Testis (tissue), 3 donors: ENCODE results near the gene ARID1A. TPM values are rescaled to one million over a fixed set of nuclear protein-coding genes. Genes with fewer than 3 reads are reported as not detected.
A peak's percentile ranks its signal among the peaks of the same experiment; 100 is the strongest.

ENCODE experiments used
- DNase-seq: peaks from one replicate; pipeline ENCODE4 v3.0.0-alpha.2; 2019
- H3K27ac ChIP-seq, 2 donors: fragments of 200-600 bp; sonication (generic); one replicate each; pipeline ENCODE4 v1.5.1; 2019
- H3K27me3 ChIP-seq: fragments of 200-600 bp; sonication (generic); one replicate; pipeline ENCODE4 v1.5.1; 2019
- H3K36me3 ChIP-seq: fragments of 200-600 bp; sonication (generic); one replicate; pipeline ENCODE4 v1.5.1; 2017; ENCODE audit warnings: low read depth; ENCODE audit errors: missing control alignments
- H3K4me1 ChIP-seq: fragments of 200-600 bp; sonication (generic); one replicate; pipeline ENCODE4 v1.5.1; 2019
- H3K4me3 ChIP-seq, 2 donors: fragments of 200-600 bp; sonication (generic); one replicate each; pipeline ENCODE4 v1.5.1; 2017 to 2019
- H3K9me3 ChIP-seq: fragments of 200-600 bp; sonication (generic); one replicate; pipeline ENCODE4 v1.5.1; 2017
- POLR2A ChIP-seq: fragments of 450-650 bp; IDR thresholded peaks from one replicate; pipeline ENCODE4 v1.6.1; 2017; ENCODE audit warnings: antibody characterized with exemption, mild to moderate bottlenecking, moderate library complexity
- WGBS, 2 donors: methylation state at CpG; one replicate each; pipeline ENCODE4 v1.1.5; 2018; 5-methylcytosine and 5-hydroxymethylcytosine counted together
- intact Hi-C: fragments of 100-400 bp; cut with DNase I; formaldehyde crosslinking; loops from one replicate; pipeline ENCODE4 v1.15.1; 2023; ENCODE audit warnings: low total_unique reads
- polyA plus RNA-seq: library from polyadenylated mRNA; stranded (reverse); fragments of 350-450 nt; fragmentation: Illumina TruSeq; extraction: RNeasy Lipid Tissue Mini Kit (QIAGEN cat#74804); gene quantifications from one replicate; pipeline ENCODE4 v1.2.3, GENCODE V29; 2014; ENCODE audit warnings: low read depth, low replicate concordance; ENCODE audit not compliant: insufficient read depth
- total RNA-seq, 2 donors: library from RNA; depleted of rRNA; stranded (reverse); fragments of >200 nt; gene quantifications; one replicate each; pipeline ENCODE4 v1.2.3, GENCODE V29; 2016
- TF ChIP-seq, protein P1 (sequence below), 3 experiments: fragments of 450-650 bp in 2 of 3; fragments of 200-600 bp in 1 of 3; sonication (generic) in 1 of 3; IDR thresholded peaks; one replicate each; pipeline ENCODE4 v1.5.1; 2016 to 2019; ENCODE audit warnings: antibody characterized with exemption in 3 of 3, mild to moderate bottlenecking in 2 of 3, moderate library complexity in 1 of 3

The ARID1A gene
- total and polyA plus RNA-seq, 3 donors from 2014 or later, result 53.7 to 119 (median 106) TPM

DNA sequence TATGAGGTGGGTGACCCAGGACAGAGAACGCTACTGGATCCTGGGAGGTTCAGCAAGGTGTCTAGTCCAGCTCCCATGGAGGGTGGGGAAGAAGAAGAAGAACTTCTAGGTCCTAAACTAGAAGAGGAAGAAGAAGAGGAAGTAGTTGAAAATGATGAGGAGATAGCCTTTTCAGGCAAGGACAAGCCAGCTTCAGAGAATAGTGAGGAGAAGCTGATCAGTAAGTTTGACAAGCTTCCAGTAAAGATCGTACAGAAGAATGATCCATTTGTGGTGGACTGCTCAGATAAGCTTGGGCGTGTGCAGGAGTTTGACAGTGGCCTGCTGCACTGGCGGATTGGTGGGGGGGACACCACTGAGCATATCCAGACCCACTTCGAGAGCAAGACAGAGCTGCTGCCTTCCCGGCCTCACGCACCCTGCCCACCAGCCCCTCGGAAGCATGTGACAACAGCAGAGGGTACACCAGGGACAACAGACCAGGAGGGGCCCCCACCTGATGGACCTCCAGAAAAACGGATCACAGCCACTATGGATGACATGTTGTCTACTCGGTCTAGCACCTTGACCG is 83.4 kb downstream of the ARID1A start:
- DNase-seq, result no peak
- peaks cover 4% of the 10 kb centered on the region for H3K36me3 ChIP-seq
- TF ChIP-seq POLR2A, result no peak
- TF ChIP-seq, protein P1, sequence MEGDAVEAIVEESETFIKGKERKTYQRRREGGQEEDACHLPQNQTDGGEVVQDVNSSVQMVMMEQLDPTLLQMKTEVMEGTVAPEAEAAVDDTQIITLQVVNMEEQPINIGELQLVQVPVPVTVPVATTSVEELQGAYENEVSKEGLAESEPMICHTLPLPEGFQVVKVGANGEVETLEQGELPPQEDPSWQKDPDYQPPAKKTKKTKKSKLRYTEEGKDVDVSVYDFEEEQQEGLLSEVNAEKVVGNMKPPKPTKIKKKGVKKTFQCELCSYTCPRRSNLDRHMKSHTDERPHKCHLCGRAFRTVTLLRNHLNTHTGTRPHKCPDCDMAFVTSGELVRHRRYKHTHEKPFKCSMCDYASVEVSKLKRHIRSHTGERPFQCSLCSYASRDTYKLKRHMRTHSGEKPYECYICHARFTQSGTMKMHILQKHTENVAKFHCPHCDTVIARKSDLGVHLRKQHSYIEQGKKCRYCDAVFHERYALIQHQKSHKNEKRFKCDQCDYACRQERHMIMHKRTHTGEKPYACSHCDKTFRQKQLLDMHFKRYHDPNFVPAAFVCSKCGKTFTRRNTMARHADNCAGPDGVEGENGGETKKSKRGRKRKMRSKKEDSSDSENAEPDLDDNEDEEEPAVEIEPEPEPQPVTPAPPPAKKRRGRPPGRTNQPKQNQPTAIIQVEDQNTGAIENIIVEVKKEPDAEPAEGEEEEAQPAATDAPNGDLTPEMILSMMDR (IDR thresholded peaks at IDR 0.05), result no peak

DNA sequence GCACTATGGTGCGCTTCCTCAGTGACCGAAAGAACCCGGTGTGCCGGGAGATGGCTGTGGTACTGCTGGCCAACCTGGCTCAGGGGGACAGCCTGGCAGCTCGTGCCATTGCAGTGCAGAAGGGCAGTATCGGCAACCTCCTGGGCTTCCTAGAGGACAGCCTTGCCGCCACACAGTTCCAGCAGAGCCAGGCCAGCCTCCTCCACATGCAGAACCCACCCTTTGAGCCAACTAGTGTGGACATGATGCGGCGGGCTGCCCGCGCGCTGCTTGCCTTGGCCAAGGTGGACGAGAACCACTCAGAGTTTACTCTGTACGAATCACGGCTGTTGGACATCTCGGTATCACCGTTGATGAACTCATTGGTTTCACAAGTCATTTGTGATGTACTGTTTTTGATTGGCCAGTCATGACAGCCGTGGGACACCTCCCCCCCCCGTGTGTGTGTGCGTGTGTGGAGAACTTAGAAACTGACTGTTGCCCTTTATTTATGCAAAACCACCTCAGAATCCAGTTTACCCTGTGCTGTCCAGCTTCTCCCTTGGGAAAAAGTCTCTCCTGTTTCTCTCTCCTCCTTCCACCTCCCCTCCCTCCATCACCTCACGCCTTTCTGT is 84.6 kb downstream of the ARID1A start:
- WGBS, 2 donors, result 89 to 91% methylated on average over 12 to 21 of the region's 21 CpGs
- Histone ChIP-seq H3K27ac (no peak overlapping the region), H3K4me1 (peaks cover 31% of the 10 kb centered on the region), H3K27me3 (no peaks in the 10 kb centered on the region), H3K4me3 (no peak overlapping the region), H3K36me3 (peaks cover 4% of the 10 kb centered on the region), H3K9me3 (no peaks in the 10 kb centered on the region)
- intact Hi-C loops, result no loop called here
- no peak for DNase-seq
- TF ChIP-seq, protein P1 (IDR thresholded peaks at IDR 0.05), result no peak
- TF ChIP-seq POLR2A, result no peak

More for the DNA sequence above, 83.4 kb downstream of the ARID1A start:
- Histone ChIP-seq H3K4me1 (peaks cover 18% of the 10 kb centered on the region), H3K4me3 (no peak overlapping the region), H3K9me3 (no peaks in the 10 kb centered on the region), H3K27me3 (no peaks in the 10 kb centered on the region), H3K27ac (no peak overlapping the region)
- WGBS, 2 donors, result 83% methylated on average over 4 to 11 of the region's 11 CpGs
- intact Hi-C loops, result no loop called here

DNA sequence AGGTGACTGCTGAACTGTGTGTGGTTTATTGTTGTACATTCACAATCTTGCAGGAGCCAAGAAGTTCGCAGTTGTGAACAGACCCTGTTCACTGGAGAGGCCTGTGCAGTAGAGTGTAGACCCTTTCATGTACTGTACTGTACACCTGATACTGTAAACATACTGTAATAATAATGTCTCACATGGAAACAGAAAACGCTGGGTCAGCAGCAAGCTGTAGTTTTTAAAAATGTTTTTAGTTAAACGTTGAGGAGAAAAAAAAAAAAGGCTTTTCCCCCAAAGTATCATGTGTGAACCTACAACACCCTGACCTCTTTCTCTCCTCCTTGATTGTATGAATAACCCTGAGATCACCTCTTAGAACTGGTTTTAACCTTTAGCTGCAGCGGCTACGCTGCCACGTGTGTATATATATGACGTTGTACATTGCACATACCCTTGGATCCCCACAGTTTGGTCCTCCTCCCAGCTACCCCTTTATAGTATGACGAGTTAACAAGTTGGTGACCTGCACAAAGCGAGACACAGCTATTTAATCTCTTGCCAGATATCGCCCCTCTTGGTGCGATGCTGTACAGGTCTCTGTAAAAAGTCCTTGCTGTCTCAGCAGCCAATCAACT is 85.5 kb downstream of the ARID1A start:
- H3K9me3 ChIP-seq, result no peaks in the 10 kb centered on the region
- TF ChIP-seq, protein P1 (IDR thresholded peaks at IDR 0.05), result no peak
- no peak for TF ChIP-seq POLR2A

DNA sequence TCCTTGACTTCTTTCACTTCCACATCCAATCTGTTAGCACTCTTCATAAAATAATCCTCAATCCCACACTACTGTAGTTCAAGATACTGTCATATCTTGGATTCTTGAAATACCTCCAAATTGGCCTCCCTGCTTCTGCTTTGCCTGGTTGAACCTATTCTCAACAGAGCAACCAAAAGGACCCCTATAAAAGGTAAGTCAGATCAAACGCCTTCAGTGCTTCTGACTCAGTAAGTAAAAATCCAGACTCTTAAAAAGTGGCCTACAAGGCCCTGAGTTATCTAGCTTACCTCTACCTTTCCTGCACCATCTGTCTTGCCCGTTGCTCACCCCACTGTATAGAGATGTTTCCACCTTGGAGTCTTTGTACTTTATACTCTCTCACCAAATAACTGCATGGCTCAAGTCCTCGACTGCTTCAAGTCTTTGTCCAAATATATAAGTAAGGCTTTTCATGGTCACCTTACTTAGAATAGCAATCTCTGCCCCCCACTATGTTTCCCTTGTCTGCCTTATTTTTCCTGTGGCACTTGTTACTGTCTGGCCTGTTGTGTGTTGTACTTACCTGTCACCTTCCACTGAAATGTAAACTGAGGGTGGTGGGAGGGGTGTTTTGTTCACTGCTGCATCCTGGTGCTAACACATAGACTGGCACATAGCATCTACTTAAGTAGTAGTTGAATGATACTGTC is 86.9 kb downstream of the ARID1A start:
- H3K27ac ChIP-seq, result peak overlapping the region in 1 of 2 donors; percentile 100
- intact Hi-C loops, result no loop called here
- WGBS, 2 donors, result 82% methylated on average over 3 of the region's 3 CpGs
- no peaks in the 10 kb centered on the region for H3K9me3 ChIP-seq
- TF ChIP-seq, protein P1 (IDR thresholded peaks at IDR 0.05), result no peak
- TF ChIP-seq POLR2A, result no peak
- peaks cover 4% of the 10 kb centered on the region for H3K36me3 ChIP-seq
- DNase-seq, result no peak
- H3K4me3 ChIP-seq, result no peak overlapping the region
- peaks cover 46% of the 10 kb centered on the region for H3K4me1 ChIP-seq
- H3K27me3 ChIP-seq, result no peaks in the 10 kb centered on the region

More for the DNA sequence above, 85.5 kb downstream of the ARID1A start:
- Histone ChIP-seq H3K4me1 (peaks cover 39% of the 10 kb centered on the region), H3K27ac (no peak overlapping the region), H3K27me3 (no peaks in the 10 kb centered on the region), H3K4me3 (no peak overlapping the region), H3K36me3 (peaks cover 4% of the 10 kb centered on the region)
- intact Hi-C loops, result no loop called here
- 80 to 81% methylated on average over 11 of the region's 11 CpGs for WGBS, 2 donors
- no peak for DNase-seq
